GM23248 (cell line): ENCODE results near the gene IQSEC1. TPM values are rescaled to one million over a fixed set of nuclear protein-coding genes. Genes with fewer than 3 reads are reported as not detected.

Experiments
- DNase-seq: peaks from one replicate; pipeline ENCODE4 v3.0.0-alpha.2; 2015
- H2AFZ ChIP-seq: fragments of 200-600 bp; sonication (generic); 2 replicates; pipeline ENCODE4 v1.6.1; 2016; ENCODE audit warnings: antibody characterized with exemption
- H3F3A ChIP-seq: fragments of 200-600 bp; sonication (generic); 2 replicates; pipeline ENCODE4 v1.6.1; 2016; ENCODE audit warnings: mild to moderate bottlenecking, antibody characterized with exemption, mixed run types; ENCODE audit not compliant: insufficient read depth
- H3K27ac ChIP-seq: fragments of 200-600 bp; sonication (generic); 2 replicates; pipeline ENCODE4 v1.5.1; 2016; ENCODE audit warnings: mild to moderate bottlenecking
- H3K27me3 ChIP-seq: fragments of 200-600 bp; sonication (generic); replicated peaks from 2 replicates; pipeline ENCODE4 v1.6.1; 2016; ENCODE audit warnings: mild to moderate bottlenecking; ENCODE audit not compliant: insufficient read depth
- H3K36me3 ChIP-seq: fragments of 200-600 bp; sonication (generic); 2 replicates; pipeline ENCODE4 v1.6.1; 2016; ENCODE audit warnings: low read depth, mild to moderate bottlenecking
- H3K4me1 ChIP-seq: fragments of 200-600 bp; sonication (generic); 2 replicates; pipeline ENCODE4 v1.6.1; 2016; ENCODE audit warnings: mild to moderate bottlenecking; ENCODE audit not compliant: insufficient read depth
- H3K4me2 ChIP-seq: fragments of 200-600 bp; sonication (generic); one replicate; pipeline ENCODE4 v1.6.1; 2016; ENCODE audit warnings: mild to moderate bottlenecking; ENCODE audit not compliant: unreplicated experiment
- H3K4me3 ChIP-seq: fragments of 200-600 bp; sonication (generic); 2 replicates; pipeline ENCODE4 v1.5.1; 2016; ENCODE audit warnings: mild to moderate bottlenecking
- H3K79me2 ChIP-seq: fragments of 200-600 bp; sonication (generic); 2 replicates; pipeline ENCODE4 v1.6.1; 2016; ENCODE audit warnings: mild to moderate bottlenecking; ENCODE audit not compliant: insufficient read depth
- H3K9ac ChIP-seq: fragments of 200-600 bp; sonication (generic); 2 replicates; pipeline ENCODE4 v1.6.1; 2016; ENCODE audit warnings: mild to moderate bottlenecking
- H3K9me2 ChIP-seq: fragments of 200-600 bp; sonication (generic); 2 replicates; pipeline ENCODE4 v1.6.1; 2016; ENCODE audit warnings: mixed run types, mild to moderate bottlenecking, moderate library complexity; ENCODE audit not compliant: insufficient read depth
- H3K9me3 ChIP-seq: fragments of 200-600 bp; sonication (generic); one replicate; pipeline ENCODE4 v1.6.1; 2017; ENCODE audit warnings: low read depth
- H4K20me1 ChIP-seq: fragments of 200-600 bp; sonication (generic); 2 replicates; pipeline ENCODE4 v1.6.0; 2016; ENCODE audit not compliant: insufficient read depth
- EZH2 ChIP-seq: fragments of 200-600 bp; sonication (generic); IDR thresholded peaks from 2 replicates; pipeline ENCODE4 v1.6.1; 2018; ENCODE audit warnings: antibody characterized with exemption, mild to moderate bottlenecking; ENCODE audit not compliant: insufficient read depth, poor library complexity, severe bottlenecking
- EZH2phosphoT487 ChIP-seq: fragments of 200-600 bp; sonication (generic); IDR thresholded peaks from 2 replicates; pipeline ENCODE4 v1.6.1; 2018; ENCODE audit warnings: antibody characterized with exemption, moderate library complexity, mild to moderate bottlenecking, low read depth; ENCODE audit not compliant: insufficient read depth
- whole genome bisulfite sequencing, 2 experiments: methylation state at CpG; one replicate each; pipeline ENCODE4 v1.1.6; 2015 to 2017; ENCODE audit warnings: low lambda C conversion rate in 2 of 2, low coverage in 1 of 2; ENCODE audit errors: missing lambda C conversion rate in 2 of 2; 5-methylcytosine and 5-hydroxymethylcytosine counted together
- in situ Hi-C: fragments of 300-500 bp; cut with MboI; formaldehyde crosslinking; loops from 2 replicates; pipeline ENCODE4 v1.15.0; 2020
- polyA plus RNA-seq: library from polyadenylated mRNA; unstranded; fragments of >200 nt; fragmentation: Nextera tagmentation; extraction: Ambion mirVana; gene quantifications from 2 replicates; pipeline ENCODE4 v1.2.1, GENCODE V29; 2016
- total RNA-seq: library from RNA; depleted of rRNA; stranded (reverse); fragments of >200 nt; shearing (Covaris generic); gene quantifications from 2 replicates; pipeline ENCODE4 v1.2.3, GENCODE V29; 2014

The IQSEC1 gene
- total and polyA plus RNA-seq, 2 experiments from 2014 or later: 5.1 to 21.6 TPM

DNA sequence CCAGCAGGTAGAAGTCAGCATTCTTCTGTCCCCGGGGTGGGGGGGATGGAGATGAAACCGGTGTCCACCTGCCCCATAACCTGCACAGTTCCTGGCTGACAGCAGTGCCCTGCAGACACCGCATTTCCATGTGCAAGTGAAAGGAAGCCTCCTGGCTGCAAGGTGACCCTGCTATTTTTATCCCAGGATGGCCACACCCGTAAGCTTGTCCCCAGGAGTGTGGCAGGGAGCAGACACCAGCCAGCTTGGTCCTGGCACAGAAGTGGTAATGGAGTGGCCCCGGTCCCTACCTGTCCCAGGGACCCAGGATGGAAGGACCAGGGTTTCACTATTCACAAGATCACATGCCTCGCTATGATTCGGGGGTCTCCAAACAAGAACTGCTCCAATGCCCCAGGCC lies 146.6 kb downstream of the IQSEC1 start:
- 86 to 88% methylated on average over 7 of the region's 7 CpGs for WGBS, 2 experiments
- H3K9me3 ChIP-seq: no peaks in the 10 kb centered on the region
- H3K9me2 ChIP-seq: no peaks in the 10 kb centered on the region
- in situ Hi-C loops: no loop called here
- no peaks in the 10 kb centered on the region for H3F3A ChIP-seq
- TF ChIP-seq EZH2phosphoT487 (no peak), EZH2 (no peak)
- no peak for DNase-seq
- H3K4me1 ChIP-seq: no peaks in the 10 kb centered on the region
- no peaks in the 10 kb centered on the region for H3K36me3 ChIP-seq
- no peak overlapping the region for H2AFZ ChIP-seq
- H3K9ac ChIP-seq: no peak overlapping the region
- H3K27ac ChIP-seq: no peak overlapping the region
- no peaks in the 10 kb centered on the region for H3K79me2 ChIP-seq
- no peak overlapping the region for H3K4me3 ChIP-seq
- H4K20me1 ChIP-seq: no peaks in the 10 kb centered on the region
- H3K27me3 ChIP-seq: no peaks in the 10 kb centered on the region
- H3K4me2 ChIP-seq: no peak overlapping the region

DNA sequence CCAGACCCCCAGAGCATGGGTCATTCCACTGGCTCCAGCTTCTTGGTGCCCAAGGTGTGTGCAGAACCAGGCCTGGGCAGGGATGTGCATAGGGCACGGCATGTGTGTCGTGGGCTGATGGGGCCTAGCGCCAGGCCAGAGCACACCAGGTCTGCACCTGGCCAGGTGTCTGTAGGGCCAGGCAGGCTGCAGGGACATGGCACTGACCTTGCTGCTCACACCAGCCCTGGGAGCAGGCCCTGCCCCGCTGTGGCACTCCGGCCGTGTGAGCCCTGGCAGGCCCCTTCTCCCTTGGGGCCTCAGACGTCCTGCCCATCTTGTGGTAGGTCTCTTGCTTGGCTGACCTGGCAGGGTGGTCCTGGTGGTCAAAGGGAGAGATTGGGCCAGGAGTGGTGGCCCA lies 147.6 kb downstream of the IQSEC1 start:
- no peaks in the 10 kb centered on the region for H3K27me3 ChIP-seq
- in situ Hi-C loops: no loop called here

DNA sequence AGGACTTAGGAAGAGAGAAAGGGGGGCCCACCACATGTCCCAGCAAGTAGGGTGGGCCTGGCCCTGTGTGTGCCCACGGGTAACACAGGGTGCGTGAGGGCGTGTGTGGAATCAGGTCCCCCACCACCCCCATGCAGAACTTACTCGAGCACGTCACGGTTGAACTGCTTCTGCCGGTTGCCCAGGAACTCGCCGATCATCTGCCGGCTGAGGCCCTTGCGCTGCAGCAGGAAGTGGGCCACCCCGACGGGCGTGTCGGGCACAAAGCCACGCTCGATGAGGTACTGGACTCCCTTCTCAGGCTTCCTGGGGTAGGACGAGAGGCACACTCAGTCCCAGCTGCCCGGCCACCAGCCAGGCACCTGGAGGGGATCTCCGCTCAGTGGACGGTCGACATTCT lies 148.8 kb downstream of the IQSEC1 start:
- H4K20me1 ChIP-seq: no peaks in the 10 kb centered on the region

More for the DNA sequence above, 147.6 kb downstream of the IQSEC1 start:
- no peak overlapping the region for H3K27ac ChIP-seq
- 94 to 98% methylated on average over 7 of the region's 7 CpGs for WGBS, 2 experiments
- H3K79me2 ChIP-seq: no peaks in the 10 kb centered on the region
- H3K4me1 ChIP-seq: no peaks in the 10 kb centered on the region
- no peak overlapping the region for H3K9ac ChIP-seq
- H3K9me2 ChIP-seq: no peaks in the 10 kb centered on the region
- TF ChIP-seq EZH2 (no peak), EZH2phosphoT487 (no peak)
- H3K36me3 ChIP-seq: no peaks in the 10 kb centered on the region
- no peaks in the 10 kb centered on the region for H3F3A ChIP-seq
- no peak for DNase-seq
- no peaks in the 10 kb centered on the region for H3K9me3 ChIP-seq
- H3K4me2 ChIP-seq: no peak overlapping the region
- H3K4me3 ChIP-seq: no peak overlapping the region
- H4K20me1 ChIP-seq: no peaks in the 10 kb centered on the region
- H2AFZ ChIP-seq: no peak overlapping the region

DNA sequence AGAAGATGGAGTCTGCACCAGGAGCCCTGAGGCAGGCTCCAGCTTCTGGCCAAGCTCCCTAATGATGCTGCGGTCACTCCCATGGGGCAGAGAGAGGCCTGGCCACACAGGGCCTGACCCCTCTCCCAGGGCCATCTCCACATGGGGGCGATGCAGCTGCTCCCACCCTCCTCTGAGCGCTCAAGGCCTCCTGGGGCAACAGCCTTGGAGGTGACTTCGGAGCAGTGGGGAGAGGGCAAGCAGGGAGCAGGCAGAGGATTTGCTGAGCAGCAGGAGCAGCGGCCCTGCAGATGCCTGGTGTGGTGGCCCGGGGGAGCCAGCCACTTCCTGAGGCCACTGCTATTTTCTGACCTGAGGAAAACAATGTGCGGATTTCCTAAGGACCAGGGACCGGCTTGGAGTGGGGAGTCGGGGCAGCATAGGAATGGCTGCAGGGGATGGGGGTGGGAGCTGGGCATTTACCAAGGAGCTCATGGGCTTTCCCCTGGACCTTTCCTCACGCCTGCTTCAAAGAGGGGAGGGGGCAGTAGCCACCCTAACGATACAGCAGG lies 150.3 kb downstream of the IQSEC1 start:
- Histone ChIP-seq H3K9me2 (no peaks in the 10 kb centered on the region), H3K4me1 (no peaks in the 10 kb centered on the region), H2AFZ (no peak overlapping the region), H3K9ac (no peak overlapping the region), H3K4me2 (no peak overlapping the region), H3K27ac (no peak overlapping the region), H4K20me1 (no peaks in the 10 kb centered on the region), H3K79me2 (no peaks in the 10 kb centered on the region), H3K36me3 (no peaks in the 10 kb centered on the region), H3K9me3 (no peaks in the 10 kb centered on the region), H3K27me3 (no peaks in the 10 kb centered on the region), H3K4me3 (no peak overlapping the region), H3F3A (no peaks in the 10 kb centered on the region)
- TF ChIP-seq EZH2phosphoT487 (no peak), EZH2 (no peak)
- DNase-seq: no peak
- in situ Hi-C loops: no loop called here
- 92 to 94% methylated on average over 11 of the region's 11 CpGs for WGBS, 2 experiments

More for the DNA sequence above, 148.8 kb downstream of the IQSEC1 start:
- H3K4me3 ChIP-seq: no peak overlapping the region
- no peaks in the 10 kb centered on the region for H3K27me3 ChIP-seq
- no peaks in the 10 kb centered on the region for H3K79me2 ChIP-seq
- H3K4me2 ChIP-seq: no peak overlapping the region
- in situ Hi-C loops: no loop called here
- H3K9me3 ChIP-seq: no peaks in the 10 kb centered on the region
- no peak overlapping the region for H3K27ac ChIP-seq
- H3K4me1 ChIP-seq: no peaks in the 10 kb centered on the region
- 90 to 92% methylated on average over 22 of the region's 22 CpGs for WGBS, 2 experiments
- no peak for DNase-seq
- TF ChIP-seq EZH2 (no peak), EZH2phosphoT487 (no peak)
- no peaks in the 10 kb centered on the region for H3K36me3 ChIP-seq
- H3K9ac ChIP-seq: no peak overlapping the region
- no peaks in the 10 kb centered on the region for H3F3A ChIP-seq
- no peaks in the 10 kb centered on the region for H3K9me2 ChIP-seq
- no peak overlapping the region for H2AFZ ChIP-seq

DNA sequence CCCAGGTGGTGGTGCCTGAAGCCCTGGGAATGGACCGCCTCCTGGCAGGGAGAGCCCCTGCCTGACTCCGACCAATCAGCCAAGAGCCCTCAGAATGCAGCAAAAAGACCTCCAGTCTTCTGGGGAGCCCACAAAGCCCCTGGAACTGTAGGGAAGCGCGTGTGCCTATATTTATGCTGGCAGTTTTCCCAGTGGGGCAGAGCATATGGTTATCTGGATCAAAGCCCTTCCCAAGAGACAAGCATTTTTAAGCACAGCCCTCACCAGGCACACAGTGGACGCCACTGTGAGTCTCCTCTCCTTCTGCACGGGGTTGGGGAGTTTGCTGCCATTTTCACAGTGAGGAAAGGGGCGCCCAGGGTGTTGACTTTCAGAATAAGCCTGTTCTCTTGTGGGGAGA lies 150.9 kb downstream of the IQSEC1 start:
- TF ChIP-seq EZH2phosphoT487: no peak
- no peak for TF ChIP-seq EZH2
- in situ Hi-C loops: no loop called here
- Histone ChIP-seq H3F3A (no peaks in the 10 kb centered on the region), H3K27ac (no peak overlapping the region), H3K27me3 (no peaks in the 10 kb centered on the region), H3K4me3 (no peak overlapping the region), H3K4me2 (no peak overlapping the region), H3K9me3 (no peaks in the 10 kb centered on the region), H3K9me2 (no peaks in the 10 kb centered on the region), H2AFZ (no peak overlapping the region), H3K9ac (no peak overlapping the region), H3K79me2 (no peaks in the 10 kb centered on the region), H3K4me1 (no peaks in the 10 kb centered on the region), H3K36me3 (no peaks in the 10 kb centered on the region), H4K20me1 (no peaks in the 10 kb centered on the region)
- DNase-seq: no peak
- WGBS, 2 experiments: 96 to 99% methylated on average over 7 of the region's 7 CpGs
